ENCODE measurements around the gene ZNF224.

DNA sequence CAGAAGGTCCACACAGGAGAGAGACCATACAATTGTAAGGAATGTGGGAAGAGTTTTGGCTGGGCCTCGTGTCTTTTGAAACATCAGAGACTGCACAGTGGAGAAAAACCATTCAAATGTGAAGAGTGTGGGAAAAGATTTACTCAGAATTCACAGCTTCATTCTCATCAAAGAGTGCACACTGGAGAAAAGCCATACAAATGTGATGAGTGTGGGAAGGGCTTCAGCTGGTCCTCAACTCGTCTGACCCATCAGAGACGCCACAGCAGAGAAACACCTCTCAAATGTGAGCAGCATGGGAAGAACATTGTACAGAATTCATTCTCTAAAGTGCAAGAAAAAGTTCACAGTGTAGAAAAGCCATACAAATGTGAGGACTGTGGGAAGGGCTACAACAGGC lies 13.6 kb downstream of the ZNF224 start:
- TF ChIP-seq, protein P1, sequence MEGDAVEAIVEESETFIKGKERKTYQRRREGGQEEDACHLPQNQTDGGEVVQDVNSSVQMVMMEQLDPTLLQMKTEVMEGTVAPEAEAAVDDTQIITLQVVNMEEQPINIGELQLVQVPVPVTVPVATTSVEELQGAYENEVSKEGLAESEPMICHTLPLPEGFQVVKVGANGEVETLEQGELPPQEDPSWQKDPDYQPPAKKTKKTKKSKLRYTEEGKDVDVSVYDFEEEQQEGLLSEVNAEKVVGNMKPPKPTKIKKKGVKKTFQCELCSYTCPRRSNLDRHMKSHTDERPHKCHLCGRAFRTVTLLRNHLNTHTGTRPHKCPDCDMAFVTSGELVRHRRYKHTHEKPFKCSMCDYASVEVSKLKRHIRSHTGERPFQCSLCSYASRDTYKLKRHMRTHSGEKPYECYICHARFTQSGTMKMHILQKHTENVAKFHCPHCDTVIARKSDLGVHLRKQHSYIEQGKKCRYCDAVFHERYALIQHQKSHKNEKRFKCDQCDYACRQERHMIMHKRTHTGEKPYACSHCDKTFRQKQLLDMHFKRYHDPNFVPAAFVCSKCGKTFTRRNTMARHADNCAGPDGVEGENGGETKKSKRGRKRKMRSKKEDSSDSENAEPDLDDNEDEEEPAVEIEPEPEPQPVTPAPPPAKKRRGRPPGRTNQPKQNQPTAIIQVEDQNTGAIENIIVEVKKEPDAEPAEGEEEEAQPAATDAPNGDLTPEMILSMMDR (IDR thresholded peaks at IDR 0.05): no peak
- TF ChIP-seq POLR2A (IDR thresholded peaks at IDR 0.05): no peak
